Stimulated activated CD8-positive, alpha-beta memory T cell treated with anti-CD3 and anti-CD28 coated beads, Interleukin-4, amount 100 ng/mL, for 24 hours (primary cell): ENCODE results near the gene COL1A1.

Experiments
- DNase-seq: peaks from one replicate; pipeline ENCODE4 v3.0.0-alpha.2; 2020; ENCODE audit warnings: low read depth

COL1A1 gene

GRCh38 chr17:50186661-50187393 lies 14.6 kb downstream of the COL1A1 start:
- no peak for DNase-seq

- no peak for DNase-seq
Observed at GRCh38 chr17:50185631-50186471, 15.6 kb downstream of the COL1A1 start.

GRCh38 chr17:50184611-50185398 lies 16.6 kb downstream of the COL1A1 start:
- no peak for DNase-seq

GRCh38 chr17:50184064-50184463 lies 17.4 kb downstream of the COL1A1 start:
- no peak for DNase-seq

GRCh38 chr17:50183421-50183994 lies 17.9 kb downstream of the COL1A1 start:
- no peak for DNase-seq

GRCh38 chr17:50182783-50183420 lies 18.5 kb downstream of the COL1A1 start:
- DNase-seq = no peak

- DNase-seq = no peak
Observed at GRCh38 chr17:50181591-50182560, 19.6 kb downstream of the COL1A1 start.

- no peak for DNase-seq
Observed at GRCh38 chr17:50181144-50181543, 20.3 kb downstream of the COL1A1 start.

- DNase-seq = no peak
Observed at GRCh38 chr17:50180620-50181019, 20.8 kb downstream of the COL1A1 start.

- no peak for DNase-seq
Observed at GRCh38 chr17:50180111-50180510, 21.3 kb downstream of the COL1A1 start.

GRCh38 chr17:50177983-50178834 lies 23.2 kb downstream of the COL1A1 start:
- peak; percentile 16 for DNase-seq

- DNase-seq = no peak
Observed at GRCh38 chr17:50177476-50177875, 24.0 kb downstream of the COL1A1 start.

GRCh38 chr17:50176559-50177357 lies 24.7 kb downstream of the COL1A1 start:
- DNase-seq = no peak

GRCh38 chr17:50175035-50175807 lies 26.2 kb downstream of the COL1A1 start:
- no peak for DNase-seq

GRCh38 chr17:50174444-50174843 lies 27.0 kb downstream of the COL1A1 start:
- DNase-seq = no peak

- no peak for DNase-seq
Observed at GRCh38 chr17:50173335-50173941, 28.0 kb downstream of the COL1A1 start.

GRCh38 chr17:50172936-50173334 lies 28.5 kb downstream of the COL1A1 start:
- DNase-seq = no peak
